ENCODE results near the gene MCUB. TPM values are rescaled to one million over a fixed set of nuclear protein-coding genes. Genes with fewer than 3 reads are reported as not detected.

Gene MCUB
- total and polyA plus RNA-seq, 2 of the 13 experiments (the other 11 are each of a cell fraction or from before 2014, with no cell fraction given): 0.95 to 2.2 TPM

GRCh38 chr4:109684727-109685126 is 124.7 kb downstream of the MCUB start (continued):
- no peak for TF ChIP-seq CEBPZ (IDR thresholded peaks at IDR 0.05; ENCODE audit: low read length)
- TF ChIP-seq KLF6 (CRISPR knock-in tag; IDR thresholded peaks at IDR 0.05): no peak
- no peak for TF ChIP-seq ZNF296 (CRISPR knock-in tag; conservative IDR thresholded peaks at IDR 0.05)
- no peak for TF ChIP-seq KIAA2018 (CRISPR knock-in tag; IDR thresholded peaks at IDR 0.05; ENCODE audit: borderline replicate concordance)
- no peak for TF ChIP-seq PLRG1 (conservative IDR thresholded peaks at IDR 0.05)
